ENCODE measurements around the gene FAM193B.
"Not testable (repeated sequence)": the region's sequence is repeated elsewhere in the genome, so short reads cannot be mapped to it uniquely, and the experiment has no call there.

Gene FAM193B

DNA sequence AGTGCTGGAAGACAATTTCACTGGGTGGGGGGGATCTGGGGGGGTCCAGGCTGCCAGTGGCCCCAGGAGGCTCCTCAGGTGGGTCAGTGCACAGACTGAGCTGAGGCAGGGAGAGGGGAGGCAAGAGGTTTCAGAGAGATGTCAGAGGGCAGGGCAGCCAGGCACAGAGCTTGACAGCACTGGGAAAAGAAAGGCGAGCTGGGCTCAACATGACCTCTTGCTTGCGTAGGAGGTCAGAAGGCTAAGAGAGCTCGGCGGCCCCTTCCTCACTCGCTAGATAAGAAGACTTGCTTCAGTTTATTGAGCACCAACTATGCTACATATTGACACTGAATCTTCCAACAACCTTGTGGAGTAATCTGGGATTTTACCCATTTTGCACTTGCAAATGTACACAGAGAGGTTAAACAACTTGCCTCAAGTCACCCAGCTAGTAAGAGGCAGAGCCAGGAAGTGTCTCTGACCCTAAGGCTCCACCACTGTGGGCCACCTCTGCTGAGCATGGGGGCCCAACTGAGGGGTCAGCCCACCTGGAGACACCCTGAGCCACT is 60.5 kb downstream of the FAM193B start:
- Histone ChIP-seq H3K4me1 (ENCODE audit: control insufficient read depth, insufficient read depth, low read length) (peaks cover 19% of the 10 kb centered on the region), H3K9me3 (ENCODE audit: control insufficient read depth, insufficient read depth, low read length) (no peaks in the 10 kb centered on the region), H3K27me3 (ENCODE audit: control insufficient read depth, insufficient read depth, low read length) (peaks cover 8% of the 10 kb centered on the region), H3K9ac (ENCODE audit: low read depth, low read length) (no peak overlapping the region), H3K4me3 (ENCODE audit: low read depth, low read length) (no peak overlapping the region), H3K36me3 (ENCODE audit: control insufficient read depth, insufficient read depth, low read length) (peaks cover 32% of the 10 kb centered on the region)

DNA sequence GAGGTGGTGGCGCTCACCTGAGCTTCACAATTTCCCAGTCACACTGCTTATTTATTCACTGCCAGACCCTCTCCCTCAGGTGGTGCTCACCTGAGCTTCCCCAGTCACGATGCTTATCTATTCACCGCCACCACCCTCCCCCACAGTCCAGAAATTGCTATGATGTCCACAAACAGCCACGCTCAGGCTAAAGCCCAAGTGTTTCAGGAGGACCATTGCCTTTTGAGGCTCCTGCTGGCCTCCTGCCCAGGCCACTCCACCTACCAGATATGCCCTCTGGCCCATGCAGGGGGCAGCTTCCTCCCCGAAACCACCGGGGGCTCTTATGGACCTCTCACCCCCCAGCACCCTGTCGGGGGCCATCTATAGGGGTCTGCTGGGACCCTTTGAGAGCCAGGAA is 61.5 kb downstream of the FAM193B start:
- Histone ChIP-seq H3K36me3 (ENCODE audit: control insufficient read depth, insufficient read depth, low read length) (peaks cover 42% of the 10 kb centered on the region), H3K4me1 (ENCODE audit: control insufficient read depth, insufficient read depth, low read length) (peaks cover 14% of the 10 kb centered on the region), H3K9me3 (ENCODE audit: control insufficient read depth, insufficient read depth, low read length) (no peaks in the 10 kb centered on the region), H3K4me3 (ENCODE audit: low read depth, low read length) (no peak overlapping the region), H3K27me3 (ENCODE audit: control insufficient read depth, insufficient read depth, low read length) (no peaks in the 10 kb centered on the region), H3K9ac (ENCODE audit: low read depth, low read length) (no peak overlapping the region)

DNA sequence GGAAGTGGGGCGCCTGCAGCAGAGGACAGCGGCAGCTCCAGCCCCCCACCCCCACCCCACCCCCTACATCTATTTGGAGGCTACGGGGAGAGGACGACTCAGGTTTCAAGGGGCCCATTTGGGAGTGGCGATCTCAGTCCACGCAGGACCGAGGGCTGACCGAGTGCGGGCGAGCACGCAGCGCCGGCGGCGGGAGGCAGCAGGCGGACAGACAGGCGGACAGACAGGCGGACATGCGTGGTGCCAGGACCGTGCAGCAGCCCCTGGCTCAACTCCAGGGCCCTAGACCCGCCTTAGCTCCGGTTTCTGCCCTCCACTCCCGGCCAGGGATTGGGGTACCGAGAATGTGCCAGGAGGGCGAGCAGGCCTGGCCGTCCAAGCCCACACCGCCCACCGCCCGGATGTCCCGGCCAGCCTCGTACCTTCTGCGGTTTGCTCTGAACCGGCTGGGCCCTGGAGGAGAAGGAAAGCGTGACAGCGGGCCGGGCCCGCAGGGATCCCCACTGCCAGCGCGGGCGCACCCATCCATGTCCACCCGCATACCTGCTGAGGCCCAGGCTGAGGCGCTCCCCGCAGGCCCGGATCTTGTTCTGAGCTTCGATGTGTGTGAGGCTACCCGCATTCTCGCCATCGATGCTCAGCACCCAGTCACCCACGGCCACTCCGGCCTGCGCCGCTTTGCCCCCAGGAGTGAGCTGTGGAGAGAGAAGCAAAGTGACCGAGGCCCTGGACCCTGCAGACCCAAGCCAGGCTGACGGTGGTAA is 62.2 kb downstream of the FAM193B start:
- Histone ChIP-seq H3K36me3 (ENCODE audit: control insufficient read depth, insufficient read depth, low read length) (peaks cover 49% of the 10 kb centered on the region), H3K9ac (ENCODE audit: low read depth, low read length) (no peak overlapping the region), H3K4me1 (ENCODE audit: control insufficient read depth, insufficient read depth, low read length) (peaks cover 14% of the 10 kb centered on the region), H3K27me3 (ENCODE audit: control insufficient read depth, insufficient read depth, low read length) (no peaks in the 10 kb centered on the region), H3K4me3 (ENCODE audit: low read depth, low read length) (no peak overlapping the region), H3K9me3 (ENCODE audit: control insufficient read depth, insufficient read depth, low read length) (no peaks in the 10 kb centered on the region)

DNA sequence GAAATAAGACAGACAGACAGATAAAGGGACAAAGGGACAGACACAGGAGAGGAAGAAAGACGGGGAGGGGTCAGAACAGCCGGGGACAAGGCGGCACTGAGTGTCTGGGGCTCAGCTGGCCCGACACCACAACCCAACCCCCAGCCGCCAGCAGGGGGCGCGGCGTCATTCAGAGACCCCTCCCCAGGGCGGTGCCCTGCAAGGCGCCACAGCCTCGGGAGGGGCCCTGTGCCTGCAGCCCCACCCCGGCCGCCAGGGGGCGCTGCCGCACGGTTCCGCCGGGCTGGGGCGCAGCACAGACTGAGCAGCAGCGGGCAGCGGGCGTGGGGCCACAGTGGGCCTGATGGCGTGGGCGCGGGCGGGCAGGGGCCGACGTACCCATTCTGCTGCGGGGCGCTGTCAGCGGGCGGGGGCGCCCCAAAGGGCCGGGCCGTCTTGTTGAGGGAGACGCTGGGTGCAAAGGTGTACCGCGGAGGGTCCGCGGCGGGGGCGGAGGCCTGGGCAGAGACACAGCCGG is 62.9 kb downstream of the FAM193B start:
- Histone ChIP-seq H3K27me3 (ENCODE audit: control insufficient read depth, insufficient read depth, low read length) (no peaks in the 10 kb centered on the region), H3K4me1 (ENCODE audit: control insufficient read depth, insufficient read depth, low read length) (peaks cover 14% of the 10 kb centered on the region), H3K36me3 (ENCODE audit: control insufficient read depth, insufficient read depth, low read length) (peaks cover 51% of the 10 kb centered on the region), H3K4me3 (ENCODE audit: low read depth, low read length) (no peak overlapping the region), H3K9ac (ENCODE audit: low read depth, low read length) (no peak overlapping the region), H3K9me3 (ENCODE audit: control insufficient read depth, insufficient read depth, low read length) (no peaks in the 10 kb centered on the region)

DNA sequence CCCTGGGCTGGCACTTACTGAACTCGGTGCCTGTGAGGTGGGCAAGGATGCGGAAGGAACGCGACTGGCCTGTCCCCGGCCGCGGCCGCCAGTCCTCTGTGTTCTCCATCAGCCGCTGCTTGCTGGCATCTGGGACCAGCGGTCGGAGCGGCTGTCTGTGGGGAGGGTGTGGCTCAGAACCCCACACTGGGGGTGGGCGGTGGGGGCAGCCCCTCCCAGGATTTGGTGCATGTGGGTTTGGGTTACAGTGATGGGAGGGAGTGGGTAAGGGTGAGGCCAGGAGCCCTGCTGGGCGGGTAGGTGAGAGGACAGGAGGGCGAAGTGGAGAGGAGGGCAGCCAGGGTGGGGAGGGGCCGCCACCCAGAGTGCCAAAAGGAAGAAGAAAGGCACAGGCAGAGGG is 63.4 kb downstream of the FAM193B start:
- Histone ChIP-seq H3K4me3 (ENCODE audit: low read depth, low read length) (no peak overlapping the region), H3K4me1 (ENCODE audit: control insufficient read depth, insufficient read depth, low read length) (peaks cover 12% of the 10 kb centered on the region), H3K27me3 (ENCODE audit: control insufficient read depth, insufficient read depth, low read length) (no peaks in the 10 kb centered on the region), H3K36me3 (ENCODE audit: control insufficient read depth, insufficient read depth, low read length) (peaks cover 51% of the 10 kb centered on the region), H3K9me3 (ENCODE audit: control insufficient read depth, insufficient read depth, low read length) (no peaks in the 10 kb centered on the region), H3K9ac (ENCODE audit: low read depth, low read length) (no peak overlapping the region)

DNA sequence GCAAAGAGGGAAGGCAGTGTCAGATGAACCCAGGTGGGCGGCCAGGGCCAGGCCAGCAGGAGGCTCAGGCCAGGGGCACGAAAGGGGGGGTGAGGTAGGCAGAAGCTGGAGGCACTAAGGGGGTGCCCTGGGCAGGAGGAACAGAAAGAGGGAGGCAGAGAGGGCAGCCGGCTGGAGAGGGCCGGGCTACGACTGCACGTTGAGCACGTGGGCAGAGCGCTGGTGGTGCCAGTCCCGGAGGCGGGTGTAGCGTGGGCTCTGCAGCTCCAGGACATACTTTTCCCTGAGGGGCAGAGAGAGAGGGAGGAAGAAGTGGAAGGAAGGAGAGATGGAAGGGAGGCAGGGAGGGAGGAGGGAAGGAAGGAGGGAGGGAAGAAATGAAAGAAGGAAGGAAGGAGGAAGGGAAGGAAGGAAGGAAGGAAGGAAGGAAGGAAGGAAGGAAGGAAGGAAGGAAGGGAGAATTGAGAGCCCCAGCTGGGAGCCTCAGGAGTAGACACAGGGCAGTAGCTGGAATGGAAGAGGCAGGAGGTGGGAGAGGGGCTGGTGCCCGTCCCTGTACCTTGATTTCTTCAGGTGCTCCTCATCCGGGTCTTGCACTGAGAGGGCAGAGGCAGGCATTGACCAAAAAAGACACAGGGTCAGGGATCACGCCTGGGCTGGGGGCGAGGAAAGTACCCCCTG is 63.9 kb downstream of the FAM193B start:
- no peaks in the 10 kb centered on the region for H3K9me3 ChIP-seq (ENCODE audit: control insufficient read depth, insufficient read depth, low read length)
- peaks cover 8% of the 10 kb centered on the region for H3K4me1 ChIP-seq (ENCODE audit: control insufficient read depth, insufficient read depth, low read length)
- peaks cover 49% of the 10 kb centered on the region for H3K36me3 ChIP-seq (ENCODE audit: control insufficient read depth, insufficient read depth, low read length)
- no peaks in the 10 kb centered on the region for H3K27me3 ChIP-seq (ENCODE audit: control insufficient read depth, insufficient read depth, low read length)
- no peak overlapping the region for H3K4me3 ChIP-seq (ENCODE audit: low read depth, low read length)
- H3K9ac ChIP-seq (ENCODE audit: low read depth, low read length), result no peak overlapping the region

DNA sequence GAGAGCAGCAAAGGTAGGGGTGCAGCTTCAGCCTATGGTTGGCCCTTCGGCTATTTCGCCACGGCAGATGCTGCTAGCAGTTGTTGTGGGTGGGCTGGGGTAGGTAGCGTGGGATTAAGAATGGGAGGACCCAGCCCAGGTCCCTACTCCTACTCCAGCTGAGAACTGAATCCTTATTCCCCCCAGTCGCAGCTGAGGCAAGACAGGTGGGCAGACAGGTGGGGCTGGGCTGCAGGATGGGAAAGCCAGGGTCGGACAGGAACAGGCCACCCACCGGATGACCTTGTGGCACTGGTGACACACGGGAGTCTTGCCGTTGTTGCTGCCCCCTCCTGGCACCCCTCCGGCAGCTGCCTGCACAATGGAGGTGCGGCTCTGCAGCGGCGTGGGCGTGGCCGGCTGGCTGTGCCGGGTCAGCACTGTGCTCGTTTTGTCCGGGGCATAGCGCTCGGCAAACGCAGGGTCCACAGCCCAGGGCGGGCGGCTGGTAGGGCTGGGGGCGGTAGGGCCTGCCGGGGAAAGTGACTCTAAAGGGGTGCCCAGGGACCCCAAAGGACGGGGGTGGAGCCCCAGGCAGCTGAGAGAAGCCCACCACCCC is 65.1 kb downstream of the FAM193B start:
- Histone ChIP-seq H3K27me3 (ENCODE audit: control insufficient read depth, insufficient read depth, low read length) (no peaks in the 10 kb centered on the region), H3K36me3 (ENCODE audit: control insufficient read depth, insufficient read depth, low read length) (peaks cover 53% of the 10 kb centered on the region), H3K9me3 (ENCODE audit: control insufficient read depth, insufficient read depth, low read length) (no peaks in the 10 kb centered on the region), H3K9ac (ENCODE audit: low read depth, low read length) (no peak overlapping the region), H3K4me1 (ENCODE audit: control insufficient read depth, insufficient read depth, low read length) (peaks cover 3% of the 10 kb centered on the region), H3K4me3 (ENCODE audit: low read depth, low read length) (no peak overlapping the region)

DNA sequence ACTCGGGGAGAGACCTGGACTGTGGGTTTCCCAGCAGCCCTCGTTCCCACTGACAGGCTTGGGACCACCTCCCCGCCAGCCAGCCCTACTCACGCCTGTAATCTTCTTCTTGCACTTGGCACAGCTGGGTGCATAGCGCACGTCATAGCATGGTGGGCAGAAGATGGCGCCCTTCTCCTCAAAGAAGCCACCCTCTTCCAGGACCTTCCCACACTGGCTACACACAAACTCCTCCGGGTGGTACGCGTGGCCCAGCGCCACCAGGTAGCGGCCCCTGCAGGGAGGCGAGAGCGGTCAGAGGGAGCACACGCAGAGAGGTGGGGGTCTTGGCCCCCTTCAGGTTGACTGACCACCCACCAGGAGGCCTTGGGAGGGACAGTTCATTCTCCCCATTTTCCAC is 66.4 kb downstream of the FAM193B start:
- peaks cover 3% of the 10 kb centered on the region for H3K4me1 ChIP-seq (ENCODE audit: control insufficient read depth, insufficient read depth, low read length)
- H3K36me3 ChIP-seq (ENCODE audit: control insufficient read depth, insufficient read depth, low read length), result peaks cover 63% of the 10 kb centered on the region
- no peaks in the 10 kb centered on the region for H3K9me3 ChIP-seq (ENCODE audit: control insufficient read depth, insufficient read depth, low read length)
- no peak overlapping the region for H3K4me3 ChIP-seq (ENCODE audit: low read depth, low read length)
- H3K27me3 ChIP-seq (ENCODE audit: control insufficient read depth, insufficient read depth, low read length), result no peaks in the 10 kb centered on the region
- H3K9ac ChIP-seq (ENCODE audit: low read depth, low read length), result no peak overlapping the region

DNA sequence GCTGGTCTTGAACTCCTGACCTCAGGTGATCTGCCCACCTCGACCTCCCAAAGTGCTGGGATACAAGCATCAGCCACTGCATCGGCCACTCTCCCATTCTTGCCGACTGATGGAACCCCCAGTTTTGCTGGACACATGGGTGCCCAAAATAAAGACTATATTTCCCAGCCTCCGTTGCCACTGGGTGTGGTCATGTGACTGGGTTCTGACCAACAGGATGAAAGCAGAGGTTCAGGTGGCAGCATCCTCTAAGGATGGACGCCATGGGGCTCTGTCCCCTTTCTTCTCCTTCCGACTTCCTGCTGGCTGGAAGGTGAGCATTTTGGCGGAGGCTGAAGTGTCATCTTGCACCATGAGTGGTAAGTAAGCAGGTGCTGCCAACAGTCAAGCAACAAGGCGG is 67.2 kb downstream of the FAM193B start:
- H3K9ac ChIP-seq (ENCODE audit: low read depth, low read length), result no peak overlapping the region
- peaks cover 62% of the 10 kb centered on the region for H3K36me3 ChIP-seq (ENCODE audit: control insufficient read depth, insufficient read depth, low read length)

DNA sequence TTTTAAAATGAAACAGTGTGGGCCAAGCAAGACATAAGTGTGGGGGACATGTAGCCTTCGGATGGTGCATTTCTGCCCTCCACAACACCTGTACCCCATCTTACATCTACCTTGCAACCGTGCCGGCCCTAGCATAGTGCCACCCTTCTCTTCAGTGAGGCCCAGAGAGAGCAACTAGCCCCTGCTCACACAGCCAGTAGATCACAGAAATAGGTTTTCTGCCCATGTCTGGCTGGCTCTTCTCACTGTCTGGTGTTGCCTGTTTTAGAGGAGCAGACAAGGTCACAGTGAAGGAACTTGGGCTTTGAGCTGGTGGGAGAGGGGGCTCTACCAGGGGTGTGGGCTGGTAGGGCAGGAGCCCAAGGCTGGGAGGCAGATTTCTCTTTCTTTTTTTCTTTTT is 68.1 kb downstream of the FAM193B start:
- Histone ChIP-seq H3K9ac (ENCODE audit: low read depth, low read length) (no peak overlapping the region), H3K9me3 (ENCODE audit: control insufficient read depth, insufficient read depth, low read length) (no peaks in the 10 kb centered on the region), H3K4me1 (ENCODE audit: control insufficient read depth, insufficient read depth, low read length) (peaks cover 2% of the 10 kb centered on the region), H3K4me3 (ENCODE audit: low read depth, low read length) (no peak overlapping the region), H3K27me3 (ENCODE audit: control insufficient read depth, insufficient read depth, low read length) (no peaks in the 10 kb centered on the region), H3K36me3 (ENCODE audit: control insufficient read depth, insufficient read depth, low read length) (peaks cover 61% of the 10 kb centered on the region)

More for the DNA sequence above, 67.2 kb downstream of the FAM193B start:
- no peaks in the 10 kb centered on the region for H3K9me3 ChIP-seq (ENCODE audit: control insufficient read depth, insufficient read depth, low read length)
- H3K4me3 ChIP-seq (ENCODE audit: low read depth, low read length), result no peak overlapping the region
- peaks cover 3% of the 10 kb centered on the region for H3K4me1 ChIP-seq (ENCODE audit: control insufficient read depth, insufficient read depth, low read length)
- no peaks in the 10 kb centered on the region for H3K27me3 ChIP-seq (ENCODE audit: control insufficient read depth, insufficient read depth, low read length)

DNA sequence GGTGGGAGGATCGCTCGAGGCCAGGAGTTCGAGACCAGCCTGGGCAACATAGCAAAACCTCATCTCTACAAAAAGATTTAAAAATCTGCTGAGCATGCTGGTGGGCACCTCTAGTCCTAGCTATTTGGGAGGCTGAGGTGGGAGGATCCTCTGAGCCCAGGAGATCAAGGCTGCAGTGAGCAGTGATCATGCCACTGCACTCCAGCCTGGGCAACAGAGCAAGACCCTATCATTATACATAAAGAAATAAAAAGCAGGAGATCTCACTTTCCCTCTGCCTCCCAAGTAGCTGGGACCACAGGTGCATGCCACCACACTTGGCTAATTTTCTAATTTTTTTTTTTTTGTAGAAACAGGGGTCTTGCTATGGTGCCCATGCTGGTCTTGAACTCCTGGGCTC is 68.6 kb downstream of the FAM193B start:
- H3K4me3 ChIP-seq (ENCODE audit: low read depth, low read length); H3K4me1 ChIP-seq (ENCODE audit: control insufficient read depth, insufficient read depth, low read length); H3K27me3 ChIP-seq (ENCODE audit: control insufficient read depth, insufficient read depth, low read length); H3K9me3 ChIP-seq (ENCODE audit: control insufficient read depth, insufficient read depth, low read length); H3K9ac ChIP-seq (ENCODE audit: low read depth, low read length): not testable (repeated sequence)
- peaks cover 56% of the 10 kb centered on the region for H3K36me3 ChIP-seq (ENCODE audit: control insufficient read depth, insufficient read depth, low read length)
